NCI-H526 treated with DMSO at 0.1 percent for 48 hours (cell line): Measurements from ENCODE around the gene RBCK1.
A peak's percentile ranks its signal among the peaks of the same experiment; 100 is the strongest.
"Not testable (repeated sequence)": the region's sequence is repeated elsewhere in the genome, so short reads cannot be mapped to it uniquely, and the experiment has no call there.

ENCODE experiments used
- DNase-seq: peaks from one replicate; lab custom pipeline; 2025; lab: John Stamatoyannopoulos, UW

The RBCK1 gene

GRCh38 chr20:472889-473292, 64.8 kb downstream of the RBCK1 start:
- DNase-seq: no peak

- DNase-seq: no peak
These were observed 66.5 kb downstream of the RBCK1 start for GRCh38 chr20:474581-474980.

- no peak for DNase-seq
These were observed 67.6 kb downstream of the RBCK1 start for GRCh38 chr20:475463-476357.

GRCh38 chr20:476561-477249, 68.6 kb downstream of the RBCK1 start:
- not testable (repeated sequence) for DNase-seq

- DNase-seq: no peak
These were observed 70.2 kb downstream of the RBCK1 start for GRCh38 chr20:478010-478948.

- peak; percentile 72 for DNase-seq
These were observed 70.9 kb downstream of the RBCK1 start for GRCh38 chr20:478949-479429.

- DNase-seq: no peak
These were observed 71.4 kb downstream of the RBCK1 start for GRCh38 chr20:479487-479886.

- DNase-seq: no peak
These were observed 71.9 kb downstream of the RBCK1 start for GRCh38 chr20:480044-480443.

- DNase-seq: no peak
These were observed 73.1 kb downstream of the RBCK1 start for GRCh38 chr20:481167-481566.
